Ovary (tissue), 9 donors: ENCODE data around the gene MTR. TPM values are rescaled to one million over a fixed set of nuclear protein-coding genes. Genes with fewer than 3 reads are reported as not detected.

Experiments
- DNase-seq, 5 donors: peaks; one replicate each; pipeline ENCODE4 v3.0.0-alpha.2; 2019 to 2020
- H3K27ac ChIP-seq, 2 donors: fragments of 200-600 bp; one replicate each; pipeline versions ENCODE4 v1.5.1 to v1.8.0; 2019 to 2022
- H3K27me3 ChIP-seq: fragments of 200-600 bp; one replicate; pipeline ENCODE4 v1.8.0; 2022
- H3K36me3 ChIP-seq: fragments of 200-600 bp; sonication (generic); one replicate; pipeline ENCODE4 v1.5.1; 2019
- H3K4me1 ChIP-seq: one replicate; pipeline ENCODE4 v1.8.1; 2013; ENCODE audit warnings: mild to moderate bottlenecking, moderate library complexity; ENCODE audit not compliant: insufficient read depth
- H3K4me3 ChIP-seq: fragments of 200-600 bp; sonication (generic); one replicate; pipeline ENCODE4 v1.5.1; 2017
- H3K9me3 ChIP-seq, 2 donors: fragments of 200-600 bp in 1 of 2; sonication (generic) in 1 of 2; one replicate each; pipeline versions ENCODE4 v1.5.1 to v1.8.1; 2013 to 2019; ENCODE audit warnings: mild to moderate bottlenecking in 1 of 2, moderate library complexity in 1 of 2
- EP300 ChIP-seq: sonication (generic); formaldehyde crosslinking; IDR thresholded peaks from one replicate; pipeline ENCODE4 v1.6.1; 2017; ENCODE audit warnings: antibody characterized with exemption
- POLR2A ChIP-seq: fragments of 450-650 bp; IDR thresholded peaks from one replicate; pipeline ENCODE4 v1.6.1; 2017; ENCODE audit warnings: antibody characterized with exemption, mild to moderate bottlenecking, moderate library complexity
- WGBS, 3 donors: extraction: QIAGEN DNeasy Blood & Tissue Kit in 1 of 3; methylation state at CpG; one replicate each; pipeline versions ENCODE4 v1.1.5 to v1.1.7; 2013 to 2017; 5-methylcytosine and 5-hydroxymethylcytosine counted together
- intact Hi-C, 4 donors: fragments of 100-400 bp; cut with DNase I; formaldehyde crosslinking; loops; one replicate each; pipeline versions ENCODE4 v1.11.0 to v1.15.1; 2022 to 2023
- polyA plus RNA-seq, 2 donors: library from polyadenylated mRNA; stranded (reverse); fragments of 200-250 nt in 1 of 2; fragments of 350-450 nt in 1 of 2; fragmentation: Illumina TruSeq in 1 of 2; extraction: RNeasy Lipid Tissue Mini Kit (QIAGEN cat#74804) in 1 of 2; gene quantifications; one replicate each; pipeline ENCODE4 v1.2.3, GENCODE V29; 2013 to 2014
- total RNA-seq, 7 donors: library from RNA; depleted of rRNA in 2 of 7; stranded (reverse); fragments of >200 nt in 2 of 7; fragmentation: NEBNext Ultra II Directional in 3 of 7; extraction: Animal tissue kit (Norgen Biotek cat#: 25700) in 3 of 7; gene quantifications; one replicate each; pipeline versions ENCODE4 v1.1.0 to v1.2.4, GENCODE V29; 2016 to 2023
- TF ChIP-seq, protein P1 (sequence below), 3 donors: fragments of 450-650 bp in 2 of 3; fragments of 200-600 bp in 1 of 3; IDR thresholded peaks; one replicate each; pipeline versions ENCODE4 v1.5.1 to v1.8.0; 2016 to 2022; ENCODE audit warnings: antibody characterized with exemption in 3 of 3, mild to moderate bottlenecking in 1 of 3
- donor health status: DM: no; HTN: no; CAD: no; lungs with moderate emphysema.
- donor health status: DM: no; HTN: no; CAD: no.
- donor health status: Bipolar disorder and iron deficiency.
- donor health status: DM: yes; HTN: yes; CAD: no.
- donor health status: DM: no; HTN: no; CAD: no.
- donor health status: DM: yes; HTN: yes; CAD: no.

MTR gene
- total and polyA plus RNA-seq, 9 donors = 10.2 to 60.8 (median 49.5) TPM

GRCh38 chr1:236950365-236950764 lies 155.3 kb downstream of the MTR start:
- intact Hi-C loops = no loop called here
- TF ChIP-seq, protein P1, sequence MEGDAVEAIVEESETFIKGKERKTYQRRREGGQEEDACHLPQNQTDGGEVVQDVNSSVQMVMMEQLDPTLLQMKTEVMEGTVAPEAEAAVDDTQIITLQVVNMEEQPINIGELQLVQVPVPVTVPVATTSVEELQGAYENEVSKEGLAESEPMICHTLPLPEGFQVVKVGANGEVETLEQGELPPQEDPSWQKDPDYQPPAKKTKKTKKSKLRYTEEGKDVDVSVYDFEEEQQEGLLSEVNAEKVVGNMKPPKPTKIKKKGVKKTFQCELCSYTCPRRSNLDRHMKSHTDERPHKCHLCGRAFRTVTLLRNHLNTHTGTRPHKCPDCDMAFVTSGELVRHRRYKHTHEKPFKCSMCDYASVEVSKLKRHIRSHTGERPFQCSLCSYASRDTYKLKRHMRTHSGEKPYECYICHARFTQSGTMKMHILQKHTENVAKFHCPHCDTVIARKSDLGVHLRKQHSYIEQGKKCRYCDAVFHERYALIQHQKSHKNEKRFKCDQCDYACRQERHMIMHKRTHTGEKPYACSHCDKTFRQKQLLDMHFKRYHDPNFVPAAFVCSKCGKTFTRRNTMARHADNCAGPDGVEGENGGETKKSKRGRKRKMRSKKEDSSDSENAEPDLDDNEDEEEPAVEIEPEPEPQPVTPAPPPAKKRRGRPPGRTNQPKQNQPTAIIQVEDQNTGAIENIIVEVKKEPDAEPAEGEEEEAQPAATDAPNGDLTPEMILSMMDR (IDR thresholded peaks at IDR 0.05) = no peak
- no peak for TF ChIP-seq EP300
- no peak for TF ChIP-seq POLR2A
- H3K27me3 ChIP-seq = no peaks in the 10 kb centered on the region
- 82 to 91% (median 89%) methylated on average over 5 of the region's 5 CpGs for WGBS, 3 donors
- H3K27ac ChIP-seq = no peak overlapping the region
- no peaks in the 10 kb centered on the region for H3K4me1 ChIP-seq
- DNase-seq = no peak
- H3K9me3 ChIP-seq = no peaks in the 10 kb centered on the region
- H3K4me3 ChIP-seq = no peak overlapping the region
- H3K36me3 ChIP-seq = no peaks in the 10 kb centered on the region

DNA sequence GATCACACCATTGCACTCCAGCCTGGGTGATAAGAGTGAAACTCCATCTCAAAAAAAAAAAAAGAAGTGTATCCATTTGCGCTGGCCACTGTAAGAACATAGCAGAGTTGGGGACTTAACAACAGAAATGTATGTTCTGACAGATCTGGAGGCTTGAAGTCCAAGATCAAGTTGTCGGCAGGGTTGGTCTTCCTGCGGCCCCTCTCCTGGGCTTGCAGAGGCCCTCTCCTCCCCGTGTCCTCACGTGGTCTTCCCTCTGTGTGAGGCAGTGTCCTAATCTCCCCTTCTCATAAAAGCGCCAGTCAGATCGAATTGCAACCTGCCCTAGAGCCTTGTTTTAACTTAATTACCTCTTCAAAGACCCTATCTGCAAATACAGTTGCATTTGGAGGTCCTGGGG lies 156.6 kb downstream of the MTR start:
- H3K4me1 ChIP-seq = no peaks in the 10 kb centered on the region
- H3K36me3 ChIP-seq = no peaks in the 10 kb centered on the region
- intact Hi-C loops = no loop called here
- no peak overlapping the region for H3K27ac ChIP-seq
- H3K9me3 ChIP-seq = no peaks in the 10 kb centered on the region
- H3K27me3 ChIP-seq = no peaks in the 10 kb centered on the region
- 58 to 72% (median 58%) methylated on average over 7 of the region's 7 CpGs for WGBS, 3 donors
- H3K4me3 ChIP-seq = no peak overlapping the region
- TF ChIP-seq POLR2A (no peak), EP300 (no peak)
- TF ChIP-seq, protein P1 (IDR thresholded peaks at IDR 0.05) = no peak
- no peak for DNase-seq

DNA sequence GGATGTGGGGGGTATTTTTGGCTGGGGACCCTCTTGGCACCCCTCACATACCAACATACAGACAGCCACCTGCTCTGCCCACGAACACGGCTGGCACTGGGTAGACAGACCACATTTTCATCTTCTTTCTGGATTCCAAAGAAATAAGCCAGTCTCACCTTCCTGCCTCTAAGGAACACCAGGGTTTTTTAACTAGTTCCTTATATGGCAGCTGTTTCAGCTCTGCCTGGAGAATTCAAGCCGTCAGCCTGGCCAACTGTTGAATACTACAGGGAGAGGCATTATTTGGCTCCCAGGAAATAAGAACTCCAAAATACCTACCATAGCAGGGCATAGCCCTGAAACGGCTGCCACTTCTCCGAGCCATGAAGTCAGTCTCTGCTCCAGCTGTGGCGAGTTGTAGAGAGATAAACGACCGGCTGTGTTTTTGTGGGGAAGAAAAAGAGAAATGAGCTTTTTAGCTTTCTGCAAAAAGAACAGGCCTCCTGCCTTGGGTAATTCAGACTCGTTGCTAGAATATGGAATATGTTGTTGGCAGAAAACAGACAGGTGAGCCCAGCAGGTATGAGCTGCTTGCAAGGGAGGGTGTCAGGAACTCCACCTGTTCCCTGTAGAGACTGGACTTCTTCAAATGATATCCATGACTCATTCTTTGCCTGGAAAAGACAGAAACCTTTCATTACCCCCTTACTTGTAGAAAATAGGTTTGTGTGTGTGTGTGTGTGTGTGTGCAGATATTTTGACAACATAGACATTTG lies 157.3 kb downstream of the MTR start:
- Histone ChIP-seq H3K9me3 (no peaks in the 10 kb centered on the region), H3K4me1 (no peaks in the 10 kb centered on the region), H3K36me3 (no peaks in the 10 kb centered on the region), H3K4me3 (no peak overlapping the region), H3K27ac (no peak overlapping the region), H3K27me3 (no peaks in the 10 kb centered on the region)
- WGBS, 3 donors = 4 to 5% (median 5%) methylated on average over 9 of the region's 9 CpGs
- TF ChIP-seq EP300 (no peak), POLR2A (no peak)
- TF ChIP-seq, protein P1 (IDR thresholded peaks at IDR 0.05) = no peak
- no peak for DNase-seq
- intact Hi-C loops = no loop called here

- no peak for DNase-seq
- H3K27me3 ChIP-seq = no peaks in the 10 kb centered on the region
- intact Hi-C loops = no loop called here
- no peak overlapping the region for H3K27ac ChIP-seq
- WGBS, 3 donors = 59 to 70% (median 69%) methylated on average over 2 of the region's 2 CpGs
- no peaks in the 10 kb centered on the region for H3K4me1 ChIP-seq
- TF ChIP-seq, protein P1 (IDR thresholded peaks at IDR 0.05) = no peak
- no peak for TF ChIP-seq POLR2A
- TF ChIP-seq EP300 = no peak
- no peak overlapping the region for H3K4me3 ChIP-seq
- H3K36me3 ChIP-seq = no peaks in the 10 kb centered on the region
- H3K9me3 ChIP-seq = no peaks in the 10 kb centered on the region
These were observed 158.1 kb downstream of the MTR start for GRCh38 chr1:236953151-236953700.

Other genes with a start within 250 kb of the MTR start
- 10 to 100 TPM; 10.7 to 51.6 (median 28.0) TPM for gene HEATR1, start 190.8 kb upstream of the MTR start, total RNA-seq
- 10 to 100 TPM in 1 of 2 donors, 1 to 10 TPM in 1; 5.4 to 11.5 TPM for gene HEATR1, start 190.8 kb upstream of the MTR start, polyA plus RNA-seq
- gene ACTN2, start 108.8 kb upstream of the MTR start, total RNA-seq = 1 to 10 TPM in 3 of 7 donors, under 1 TPM in 4; 0.34 to 2.7 (median 0.83) TPM
- 1 to 10 TPM; 1.1 to 1.6 TPM for gene ACTN2, start 108.8 kb upstream of the MTR start, polyA plus RNA-seq
- not detected for gene MT1HL1, start 209.1 kb downstream of the MTR start, total RNA-seq
- not detected for gene MT1HL1, start 209.1 kb downstream of the MTR start, polyA plus RNA-seq
- 10 to 100 TPM in 2 of 7 donors, 1 to 10 TPM in 5; 3.0 to 13.8 (median 5.7) TPM for gene RYR2, start 246.9 kb downstream of the MTR start, total RNA-seq
- gene RYR2, start 246.9 kb downstream of the MTR start, polyA plus RNA-seq = 1 to 10 TPM; 3.5 to 4.9 TPM